ENCODE data around the gene MUL1. TPM values are rescaled to one million over a fixed set of nuclear protein-coding genes. Genes with fewer than 3 reads are reported as not detected.
A peak's percentile ranks its signal among the peaks of the same experiment; 100 is the strongest.
"Not testable (repeated sequence)": the region's sequence is repeated elsewhere in the genome, so short reads cannot be mapped to it uniquely, and the experiment has no call there.

The MUL1 gene
- total RNA-seq, 1 donor from 2014 or later, result 19.4 TPM

DNA sequence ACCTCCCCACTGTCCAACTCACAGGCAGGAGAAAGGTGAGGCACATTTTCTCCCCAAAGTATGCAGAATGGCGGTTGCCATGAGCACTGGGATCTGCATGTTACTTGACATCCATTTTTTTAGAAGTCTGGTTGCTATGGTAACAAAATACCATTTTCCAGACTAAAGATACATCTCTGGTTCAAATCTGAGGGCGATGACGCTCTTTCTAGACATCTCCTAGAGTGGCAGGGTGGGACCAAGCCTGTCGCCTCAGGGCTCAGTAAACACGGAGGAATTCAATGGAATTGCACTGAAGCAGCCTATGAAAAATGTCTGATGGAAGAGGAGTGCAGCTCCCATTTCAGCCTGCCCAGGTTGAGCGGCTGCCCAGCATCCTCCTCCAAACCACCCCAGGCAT lies 22.9 kb upstream of the MUL1 start:
- Mint-ChIP-seq H3K9me3 (no peaks in the 10 kb centered on the region), H3K4me1 (no peaks in the 10 kb centered on the region), H3K27me3 (peaks cover 35% of the 10 kb centered on the region), H3K4me3 (no peak overlapping the region), H3K36me3 (ENCODE audit: low read depth) (no peaks in the 10 kb centered on the region), H3K27ac (no peak overlapping the region)
- intact Hi-C loops (cut with micrococcal nuclease), result no loop called here
- no peak for DNase-seq

DNA sequence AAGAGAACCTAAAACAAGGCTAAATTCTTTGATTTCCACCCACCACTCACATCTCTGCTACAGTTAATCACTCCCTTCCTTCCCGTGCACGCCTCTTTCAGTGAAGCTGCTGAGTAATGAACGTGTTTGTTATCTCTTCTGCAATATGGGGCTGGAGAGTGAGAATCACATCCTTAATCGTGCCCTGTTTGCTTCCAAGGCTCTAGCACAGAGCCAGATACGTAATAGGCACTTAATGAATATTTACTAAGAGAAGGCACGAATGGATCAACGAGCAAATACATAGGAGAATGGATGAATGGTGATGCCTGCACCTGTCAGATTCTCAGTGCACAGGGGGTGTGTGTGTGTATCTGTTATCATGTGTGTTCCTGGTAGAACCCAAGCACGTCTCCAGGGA lies 22.4 kb upstream of the MUL1 start:
- intact Hi-C loops (cut with micrococcal nuclease), result no loop called here
- no peaks in the 10 kb centered on the region for H3K36me3 Mint-ChIP-seq (ENCODE audit: low read depth)

DNA sequence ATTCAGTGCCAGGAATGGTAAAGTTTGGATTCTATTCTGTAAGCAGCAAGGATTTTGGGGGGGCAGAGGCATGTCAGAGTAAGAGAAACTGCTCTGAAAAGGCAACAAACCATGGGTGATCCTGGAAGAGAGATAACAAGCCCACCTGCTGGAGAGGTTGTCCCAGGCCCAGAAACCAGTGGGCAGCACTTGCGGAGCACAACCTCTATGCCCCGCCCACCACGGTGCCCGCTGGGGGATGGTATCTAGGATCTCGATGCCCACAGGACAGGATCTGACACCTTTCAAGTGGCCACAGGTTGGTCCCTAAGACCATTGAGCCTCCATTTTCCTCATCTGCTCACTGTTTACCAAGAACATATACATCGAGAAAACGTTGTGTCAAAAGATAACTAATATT lies 20.3 kb upstream of the MUL1 start:
- Mint-ChIP-seq H3K4me1 (no peaks in the 10 kb centered on the region), H3K27ac (no peak overlapping the region), H3K36me3 (ENCODE audit: low read depth) (no peaks in the 10 kb centered on the region), H3K4me3 (no peak overlapping the region), H3K9me3 (no peaks in the 10 kb centered on the region), H3K27me3 (peaks cover 26% of the 10 kb centered on the region)
- intact Hi-C loops (cut with micrococcal nuclease), result no loop called here
- DNase-seq, result no peak

More for the DNA sequence above, 22.4 kb upstream of the MUL1 start:
- no peak overlapping the region for H3K4me3 Mint-ChIP-seq
- H3K27me3 Mint-ChIP-seq, result peaks cover 35% of the 10 kb centered on the region
- no peak overlapping the region for H3K27ac Mint-ChIP-seq
- no peak for DNase-seq
- no peaks in the 10 kb centered on the region for H3K9me3 Mint-ChIP-seq
- H3K4me1 Mint-ChIP-seq, result no peaks in the 10 kb centered on the region

DNA sequence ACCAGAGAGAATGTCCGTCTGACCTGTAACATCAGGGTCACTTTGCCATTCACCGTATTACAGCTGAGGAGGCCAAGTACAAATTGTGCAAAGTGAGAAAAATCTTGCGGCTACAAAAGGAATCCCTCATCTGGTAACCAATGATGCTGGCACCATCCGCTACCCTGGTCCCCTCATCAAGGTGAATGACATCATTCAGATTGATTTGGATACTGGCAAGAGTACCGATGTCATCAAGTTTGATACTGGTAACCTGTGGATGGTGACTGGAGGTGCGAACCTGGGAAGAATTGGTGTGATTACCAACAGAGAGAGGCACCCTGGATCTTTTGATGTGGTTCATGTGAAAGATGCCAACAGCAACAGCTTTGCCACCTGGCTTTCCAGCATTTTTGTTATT lies 18.3 kb upstream of the MUL1 start:
- H3K4me1 Mint-ChIP-seq, result peaks cover 3% of the 10 kb centered on the region
- intact Hi-C loops (cut with micrococcal nuclease), result no loop called here
- no peaks in the 10 kb centered on the region for H3K9me3 Mint-ChIP-seq

DNA sequence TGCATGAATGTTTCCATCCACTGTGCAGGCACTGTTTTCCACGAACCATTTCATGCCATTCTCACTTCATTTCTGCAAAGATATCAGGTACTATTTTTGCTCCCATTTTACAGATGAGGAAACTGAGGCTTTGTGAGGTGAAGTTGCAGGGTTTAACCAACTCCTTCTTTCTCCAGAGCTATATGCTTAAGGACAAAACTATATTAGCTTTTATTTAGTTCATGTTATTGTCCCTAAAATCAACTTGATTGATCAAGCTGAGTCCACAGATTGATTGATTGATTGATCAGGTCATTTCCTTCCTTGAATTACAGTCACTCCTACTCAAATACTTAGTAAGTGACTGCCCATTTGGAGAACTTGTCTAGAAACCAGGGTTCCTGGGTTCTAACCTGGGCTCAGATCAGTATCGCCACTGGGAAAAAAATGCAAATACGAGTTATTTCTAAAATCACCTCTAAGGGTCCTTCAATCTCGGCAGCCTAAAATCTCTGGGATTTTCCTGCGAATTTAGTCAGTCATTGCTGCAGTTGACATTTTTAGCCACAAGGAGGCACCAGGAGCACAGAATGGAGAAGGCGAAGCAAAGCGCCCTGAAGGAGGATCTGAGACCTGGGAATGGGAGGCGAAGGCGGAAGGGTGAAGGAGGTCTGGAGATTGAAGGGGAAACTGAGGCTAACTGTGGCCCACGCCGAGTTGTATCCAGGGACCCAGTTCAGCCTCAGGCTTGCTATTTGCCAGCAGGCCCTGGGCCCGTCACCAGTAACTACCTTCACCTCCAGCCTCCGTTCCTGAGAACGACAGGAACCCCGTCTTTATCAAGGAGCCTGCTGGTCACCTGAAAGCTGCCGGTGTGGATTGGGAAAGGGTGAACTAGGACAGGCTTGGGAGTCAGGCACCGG lies 14.3 kb upstream of the MUL1 start:
- Mint-ChIP-seq H3K9me3 (no peaks in the 10 kb centered on the region), H3K36me3 (ENCODE audit: low read depth) (no peaks in the 10 kb centered on the region), H3K4me3 (no peak overlapping the region), H3K4me1 (peaks cover 3% of the 10 kb centered on the region), H3K27ac (no peak overlapping the region), H3K27me3 (peaks cover 11% of the 10 kb centered on the region)
- DNase-seq, result peak; percentile 91
- intact Hi-C loops (cut with micrococcal nuclease), result loop anchor here (1.0 kb wide), 1 partner anchor 118 kb away; no protein-coding TSS in a partner anchor

More for the DNA sequence above, 18.3 kb upstream of the MUL1 start:
- H3K36me3 Mint-ChIP-seq (ENCODE audit: low read depth), result no peaks in the 10 kb centered on the region
- H3K4me3 Mint-ChIP-seq, result no peak overlapping the region
- H3K27ac Mint-ChIP-seq, result no peak overlapping the region
- DNase-seq, result no peak
- H3K27me3 Mint-ChIP-seq, result peaks cover 26% of the 10 kb centered on the region

DNA sequence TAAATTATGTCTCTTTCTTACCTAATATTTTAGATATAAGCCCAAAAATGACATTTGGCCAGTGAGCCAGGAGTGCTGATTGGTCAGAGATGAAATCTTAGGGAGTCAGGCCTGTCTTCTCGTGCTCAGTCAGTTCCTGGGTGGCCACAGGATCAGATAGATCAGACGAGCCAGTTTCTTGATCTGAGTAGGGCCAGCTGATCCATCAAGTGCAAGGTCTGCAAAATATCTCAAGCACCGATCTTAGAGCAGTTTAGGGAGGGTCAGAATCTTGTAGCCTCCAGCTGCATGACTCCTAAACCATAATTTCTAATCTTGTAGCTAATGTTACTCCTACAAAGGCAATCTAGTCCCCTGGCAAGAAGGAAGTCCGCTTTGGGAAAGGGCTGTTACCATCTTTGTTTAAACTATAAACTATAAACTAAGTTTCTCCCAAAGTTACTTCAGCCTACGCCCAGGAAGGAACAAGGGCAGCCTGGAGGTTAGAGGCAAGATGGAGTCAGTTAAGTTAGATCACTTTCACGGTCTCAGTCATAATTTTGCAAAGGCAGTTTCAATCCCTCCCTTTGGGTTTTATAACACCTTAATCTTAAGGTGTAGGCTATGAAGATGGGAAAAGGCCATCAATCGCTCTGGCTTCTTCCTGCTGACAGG lies 11.8 kb upstream of the MUL1 start:
- H3K36me3 Mint-ChIP-seq (ENCODE audit: low read depth); H3K4me3 Mint-ChIP-seq: not testable (repeated sequence)

DNA sequence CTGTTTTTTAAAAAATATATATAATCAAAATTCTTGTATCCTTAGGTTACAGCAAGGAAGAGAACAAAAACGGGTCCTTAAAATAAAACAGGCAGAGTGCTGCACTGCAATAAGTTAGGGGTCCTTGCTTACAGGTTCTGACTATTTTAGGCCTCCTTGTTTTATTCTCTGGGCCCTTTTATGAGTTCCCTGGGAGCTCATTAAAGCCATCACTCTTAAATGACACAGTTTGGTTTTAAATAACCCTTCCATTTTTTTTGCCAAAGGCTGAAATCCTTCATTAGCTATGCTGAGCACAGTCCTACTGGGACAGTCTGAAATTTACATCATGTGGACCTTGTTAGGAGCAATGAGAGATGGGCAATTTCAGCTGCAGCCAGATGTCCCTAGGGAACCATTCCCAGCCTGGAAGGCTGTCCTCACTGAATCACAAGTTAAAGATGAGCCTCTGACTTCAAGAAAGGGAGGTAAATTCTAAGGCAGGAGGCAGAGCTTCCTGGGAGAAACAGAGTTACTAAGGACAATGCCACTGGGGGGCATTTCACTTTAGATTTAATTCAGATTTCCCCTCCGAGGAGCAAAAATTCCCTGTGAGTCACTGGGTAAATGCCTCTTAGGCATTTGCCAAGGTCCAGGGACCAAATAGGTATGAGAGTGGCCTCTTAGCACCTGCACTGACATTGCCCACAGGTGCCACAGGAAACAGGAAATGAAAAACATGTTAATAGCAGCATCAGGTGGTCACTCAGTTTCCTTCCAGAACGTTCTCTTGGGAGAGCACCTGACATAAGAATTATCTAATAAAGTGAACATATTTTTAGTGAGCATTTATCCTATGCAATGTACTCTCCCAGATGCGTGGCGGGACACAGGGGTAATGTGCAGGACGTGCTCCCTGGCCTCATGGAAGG lies 3.8 kb upstream of the MUL1 start:
- H3K36me3 Mint-ChIP-seq (ENCODE audit: low read depth), result peaks cover 5% of the 10 kb centered on the region
- H3K27me3 Mint-ChIP-seq, result peaks cover 7% of the 10 kb centered on the region
- DNase-seq, result no peak
- intact Hi-C loops (cut with micrococcal nuclease), result no loop called here
- H3K4me1 Mint-ChIP-seq, result peaks cover 5% of the 10 kb centered on the region
- no peak overlapping the region for H3K27ac Mint-ChIP-seq
- no peaks in the 10 kb centered on the region for H3K9me3 Mint-ChIP-seq
- no peak overlapping the region for H3K4me3 Mint-ChIP-seq

More for the DNA sequence above, 11.8 kb upstream of the MUL1 start:
- DNase-seq; H3K4me1 Mint-ChIP-seq; H3K27ac Mint-ChIP-seq; intact Hi-C loops (cut with micrococcal nuclease); H3K27me3 Mint-ChIP-seq; H3K9me3 Mint-ChIP-seq: not testable (repeated sequence)

DNA sequence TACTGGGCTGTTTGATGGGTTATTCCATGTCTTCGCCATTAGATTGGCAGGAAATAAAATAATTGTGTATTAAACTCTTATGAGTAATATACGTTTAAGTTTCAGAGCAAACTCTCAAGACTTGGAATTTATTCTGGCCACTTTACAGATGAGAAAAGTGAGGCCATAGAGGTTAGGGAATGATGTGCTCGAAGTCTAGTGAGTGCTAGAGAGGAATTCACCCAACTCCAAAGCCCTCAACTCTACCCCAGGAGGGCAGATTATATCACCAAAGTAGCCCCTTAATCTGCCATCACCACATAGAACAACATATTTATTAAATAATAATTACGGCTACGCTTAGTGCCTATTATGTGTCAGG lies 440 bp upstream of the MUL1 start:
- no peak for DNase-seq
- Mint-ChIP-seq H3K27me3 (peaks cover 4% of the 10 kb centered on the region), H3K36me3 (ENCODE audit: low read depth) (peaks cover 7% of the 10 kb centered on the region), H3K9me3 (no peaks in the 10 kb centered on the region), H3K4me3 (peak overlapping the region; percentile 87), H3K27ac (peak overlapping the region; percentile 88), H3K4me1 (peaks cover 5% of the 10 kb centered on the region)
- intact Hi-C loops (cut with micrococcal nuclease), result loop anchor here (5.0 kb wide), 1 partner anchor 124 kb away; the partner anchor contains the start of gene PINK1

DNA sequence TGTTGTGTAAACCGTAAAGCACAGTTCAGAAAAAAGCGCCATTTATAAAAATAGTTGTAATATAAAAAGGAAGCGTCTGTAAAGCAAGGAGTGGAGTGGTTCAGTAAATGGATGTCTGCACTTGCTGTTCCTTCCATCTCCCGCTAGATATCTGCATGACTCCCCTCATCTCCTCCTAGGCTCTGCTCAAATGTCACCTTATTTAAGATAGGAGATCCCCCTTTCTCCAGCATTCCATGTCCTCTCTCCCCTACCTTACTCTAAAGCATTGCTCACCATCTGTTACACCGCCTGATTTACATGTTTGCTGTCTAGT lies 745 bp downstream of the MUL1 start:
- intact Hi-C loops (cut with micrococcal nuclease), result loop anchor here (5.0 kb wide), 1 partner anchor 125 kb away; the partner anchor contains the start of gene PINK1
- peaks cover 10% of the 10 kb centered on the region for H3K36me3 Mint-ChIP-seq (ENCODE audit: low read depth)
- no peaks in the 10 kb centered on the region for H3K9me3 Mint-ChIP-seq
- peaks cover 3% of the 10 kb centered on the region for H3K27me3 Mint-ChIP-seq
- peak overlapping the region; percentile 87 for H3K4me3 Mint-ChIP-seq
- no peak for DNase-seq
- H3K4me1 Mint-ChIP-seq, result peaks cover 5% of the 10 kb centered on the region
- peak overlapping the region; percentile 88 for H3K27ac Mint-ChIP-seq

DNA sequence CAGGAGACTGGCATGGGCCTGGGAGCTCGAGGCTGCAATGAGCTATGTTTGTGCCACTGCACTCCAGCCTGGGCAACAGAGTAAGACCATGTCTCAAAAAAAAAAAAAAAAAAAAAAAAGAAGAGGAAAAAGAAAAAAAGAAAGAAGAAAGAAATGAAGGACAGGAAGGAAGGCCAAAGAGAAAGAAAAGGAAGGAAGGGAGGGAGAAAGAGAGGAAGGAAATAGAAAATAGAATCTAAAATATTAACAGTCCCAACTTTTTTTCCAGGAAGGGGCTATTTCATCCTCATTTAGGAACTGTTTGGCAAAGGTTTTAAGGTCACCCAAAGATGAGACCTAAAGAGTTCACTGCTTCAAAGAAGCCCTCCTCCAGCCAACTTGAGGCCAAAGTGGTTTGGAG lies 2.5 kb downstream of the MUL1 start:
- Mint-ChIP-seq H3K9me3 (no peaks in the 10 kb centered on the region), H3K27ac (no peak overlapping the region), H3K4me3 (no peak overlapping the region), H3K4me1 (peaks cover 5% of the 10 kb centered on the region), H3K27me3 (no peaks in the 10 kb centered on the region), H3K36me3 (ENCODE audit: low read depth) (peaks cover 23% of the 10 kb centered on the region)
- no peak for DNase-seq
- intact Hi-C loops (cut with micrococcal nuclease), result loop anchor here (5.0 kb wide), 1 partner anchor 127 kb away; the partner anchor contains the start of gene PINK1

DNA sequence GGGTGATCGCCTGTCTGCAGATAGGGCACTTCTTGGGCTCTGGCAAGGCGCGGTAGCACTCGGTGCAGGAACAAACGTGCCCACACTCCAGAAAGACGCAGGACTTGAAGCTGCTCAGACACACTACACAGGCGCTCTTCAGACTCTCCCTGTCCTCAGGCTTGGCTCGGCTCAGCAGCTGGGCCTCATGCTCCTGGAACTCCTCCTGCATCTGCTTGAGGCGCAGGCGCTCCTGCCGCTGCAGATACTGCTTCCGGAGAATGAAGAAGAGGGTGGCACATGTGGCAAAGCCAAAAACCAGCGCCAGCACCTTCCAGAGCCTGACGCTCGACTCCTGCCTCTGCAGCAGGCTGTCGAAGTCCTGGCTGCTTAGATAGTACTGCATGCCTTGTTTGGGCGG lies 7.2 kb downstream of the MUL1 start:
- Mint-ChIP-seq H3K4me3 (no peak overlapping the region), H3K27ac (no peak overlapping the region), H3K36me3 (ENCODE audit: low read depth) (peaks cover 27% of the 10 kb centered on the region), H3K4me1 (peaks cover 6% of the 10 kb centered on the region), H3K27me3 (no peaks in the 10 kb centered on the region), H3K9me3 (no peaks in the 10 kb centered on the region)
- intact Hi-C loops (cut with micrococcal nuclease), result no loop called here
- DNase-seq, result no peak

DNA sequence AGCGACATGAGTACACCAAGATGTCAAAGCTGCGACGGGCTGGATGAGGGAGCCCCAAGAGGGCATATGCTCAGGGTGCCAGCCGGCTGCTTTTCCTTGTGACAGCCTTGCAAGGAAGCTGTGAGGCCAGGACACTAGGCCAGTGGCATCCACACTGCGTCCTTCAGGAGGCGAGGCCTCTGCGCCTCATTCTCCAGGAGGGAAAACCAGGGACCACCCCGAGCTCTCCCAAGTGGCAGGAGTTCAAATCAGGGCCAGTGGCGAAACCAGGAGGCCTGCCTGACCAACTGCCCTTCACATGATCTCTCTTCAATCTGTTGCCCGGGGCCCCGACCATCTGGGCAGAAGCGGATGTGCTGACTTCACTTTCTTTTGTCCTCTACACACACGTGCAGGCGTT lies 8.2 kb downstream of the MUL1 start:
- H3K4me3 Mint-ChIP-seq, result no peak overlapping the region
- no peaks in the 10 kb centered on the region for H3K27me3 Mint-ChIP-seq
- peaks cover 26% of the 10 kb centered on the region for H3K36me3 Mint-ChIP-seq (ENCODE audit: low read depth)
- intact Hi-C loops (cut with micrococcal nuclease), result loop anchor here (10.0 kb wide), 1 partner anchor 585 kb away; no protein-coding TSS in a partner anchor
- no peak overlapping the region for H3K27ac Mint-ChIP-seq
- peaks cover 6% of the 10 kb centered on the region for H3K4me1 Mint-ChIP-seq
- no peak for DNase-seq
- no peaks in the 10 kb centered on the region for H3K9me3 Mint-ChIP-seq

DNA sequence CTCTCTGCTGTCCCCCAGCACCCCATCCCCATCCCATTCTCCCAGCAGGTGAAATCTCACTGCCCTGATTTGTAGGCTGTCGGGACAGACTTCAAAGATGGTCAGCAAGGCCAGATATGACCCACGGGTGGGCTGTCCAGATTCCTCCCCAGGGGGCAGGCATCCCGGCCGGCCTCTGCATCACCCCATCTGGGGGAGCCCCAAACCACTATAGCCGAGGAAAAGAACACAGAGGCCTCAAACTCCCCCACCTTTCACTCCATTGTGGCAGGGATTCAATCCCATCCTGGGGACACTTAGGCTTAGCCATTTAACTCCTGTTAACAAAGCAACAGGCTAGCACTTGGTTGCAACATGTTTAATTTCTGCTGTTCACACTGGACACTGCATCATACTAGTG lies 8.8 kb downstream of the MUL1 start:
- H3K4me3 Mint-ChIP-seq, result no peak overlapping the region
- H3K9me3 Mint-ChIP-seq, result no peaks in the 10 kb centered on the region
- no peak overlapping the region for H3K27ac Mint-ChIP-seq
- H3K27me3 Mint-ChIP-seq, result no peaks in the 10 kb centered on the region
- no peak for DNase-seq
- intact Hi-C loops (cut with micrococcal nuclease), result loop anchor here (10.0 kb wide), 1 partner anchor 584 kb away; no protein-coding TSS in a partner anchor
- peaks cover 6% of the 10 kb centered on the region for H3K4me1 Mint-ChIP-seq
- H3K36me3 Mint-ChIP-seq (ENCODE audit: low read depth), result peaks cover 26% of the 10 kb centered on the region
